HepG2 (cell line): ENCODE measurements around the gene TSNAXIP1. TPM values are rescaled to one million over a fixed set of nuclear protein-coding genes. Genes with fewer than 3 reads are reported as not detected.

Experiments
- ARNT ChIP-seq: fragments of 450-650 bp; IDR thresholded peaks from 2 replicates; pipeline ENCODE4 v1.6.1; 2017
- CCDC6 ChIP-seq: sonication (generic); formaldehyde crosslinking; IDR thresholded peaks from 2 replicates; pipeline ENCODE4 v1.8.1; 2022; ENCODE audit warnings: mild to moderate bottlenecking, missing genetic modification reagents, moderate library complexity
- DNMT1 ChIP-seq: sonication (generic); formaldehyde crosslinking; IDR thresholded peaks from 2 replicates; pipeline ENCODE4 v1.5.1; 2020; ENCODE audit warnings: mild to moderate bottlenecking, missing genetic modification reagents
- DNMT3B ChIP-seq: conservative IDR thresholded peaks from 2 replicates; pipeline ENCODE4 v1.6.1; 2016; ENCODE audit warnings: missing biosample characterization, control low read depth
- EED ChIP-seq: sonication (generic); formaldehyde crosslinking; IDR thresholded peaks from 2 replicates; pipeline ENCODE4 v1.5.0; 2020; ENCODE audit warnings: mild to moderate bottlenecking, missing genetic modification reagents
- FOXJ3 ChIP-seq: sonication (generic); formaldehyde crosslinking; IDR thresholded peaks from 2 replicates; pipeline ENCODE4 v1.4.0; 2020; ENCODE audit warnings: missing genetic modification reagents, mild to moderate bottlenecking, borderline replicate concordance
- GPBP1L1 ChIP-seq: sonication (generic); formaldehyde crosslinking; IDR thresholded peaks from 2 replicates; pipeline ENCODE4 v1.5.0; 2020; ENCODE audit warnings: mild to moderate bottlenecking, missing genetic modification reagents
- KDM6A ChIP-seq: IDR thresholded peaks from 2 replicates; pipeline ENCODE4 v1.6.1; 2016; ENCODE audit warnings: low read depth
- KLF9 ChIP-seq: IDR thresholded peaks from 2 replicates; pipeline ENCODE4 v1.6.1; 2016; ENCODE audit warnings: low read depth
- NFRKB ChIP-seq: fragments of 450-650 bp; IDR thresholded peaks from 2 replicates; pipeline ENCODE4 v1.6.1; 2017
- PBX2 ChIP-seq: IDR thresholded peaks from 2 replicates; pipeline ENCODE4 v1.6.1; 2016; ENCODE audit warnings: control low read depth
- STAT6 ChIP-seq: sonication (generic); formaldehyde crosslinking; IDR thresholded peaks from 2 replicates; pipeline ENCODE4 v1.4.0; 2020; ENCODE audit warnings: missing genetic modification reagents, mild to moderate bottlenecking, borderline replicate concordance
- THAP7 ChIP-seq: sonication (generic); formaldehyde crosslinking; IDR thresholded peaks from 2 replicates; pipeline ENCODE4 v1.8.1; 2023; ENCODE audit warnings: mild to moderate bottlenecking, missing genetic modification reagents
- ZBTB26 ChIP-seq: IDR thresholded peaks from 2 replicates; pipeline ENCODE4 v1.6.1; 2016; ENCODE audit warnings: missing compliant biosample characterization, missing genetic modification reagents, borderline replicate concordance
- ZHX1 ChIP-seq: sonication (generic); formaldehyde crosslinking; IDR thresholded peaks from 2 replicates; pipeline ENCODE4 v1.8.1; 2022; ENCODE audit warnings: low read depth, mild to moderate bottlenecking, missing genetic modification reagents
- ZNF274 ChIP-seq: sonication (generic); formaldehyde crosslinking; IDR thresholded peaks from 2 replicates; pipeline ENCODE4 v1.5.1; 2020; ENCODE audit warnings: mild to moderate bottlenecking, missing genetic modification reagents
- ZNF280D ChIP-seq: sonication (generic); formaldehyde crosslinking; IDR thresholded peaks from 2 replicates; pipeline ENCODE4 v1.5.1; 2020; ENCODE audit warnings: mild to moderate bottlenecking, missing genetic modification reagents
- ZNF629 ChIP-seq: sonication (generic); formaldehyde crosslinking; conservative IDR thresholded peaks from 2 replicates; pipeline ENCODE4 v1.5.0; 2020; ENCODE audit warnings: missing genetic modification reagents
- polyA plus RNA-seq, 8 experiments: library from polyadenylated mRNA; depleted of rRNA in 3 of 8; stranded (reverse) in 7 of 8; unstranded in 1 of 8; fragments of >200 nt; fragmentation: Illumina TruSeq in 4 of 8; extraction: Trizol in 4 of 8; gene quantifications; 2 replicates each; pipeline versions ENCODE4 v1.2.1 to v1.2.3, GENCODE V29; 2011 to 2016; ENCODE audit warnings: low read depth in 4 of 8, missing spikeins in 1 of 8, mixed read lengths in 1 of 8; ENCODE audit not compliant: insufficient read depth in 1 of 8
- total RNA-seq, 5 experiments: library from RNA; depleted of rRNA; stranded (reverse); fragments of >200 nt; fragmentation: Illumina TruSeq; extraction: Trizol; gene quantifications; 2 replicates each; pipeline ENCODE4 v1.2.3, GENCODE V29; 2016; ENCODE audit warnings: low read depth in 1 of 5

Gene TSNAXIP1
- total and polyA plus RNA-seq, 2 of the 13 experiments (the other 11 are each of a cell fraction or from before 2014, with no cell fraction given), result 0.37 to 0.86 TPM

- TF ChIP-seq STAT6 (no peak), PBX2 (no peak), GPBP1L1 (CRISPR knock-in tag) (no peak), ZBTB26 (CRISPR knock-in tag) (no peak), CCDC6 (CRISPR knock-in tag) (no peak), THAP7 (CRISPR knock-in tag) (no peak), ZHX1 (CRISPR knock-in tag) (no peak), EED (CRISPR knock-in tag) (no peak), FOXJ3 (CRISPR knock-in tag) (no peak), DNMT3B (CRISPR knock-in tag) (no peak), KDM6A (no peak), ZNF274 (no peak), DNMT1 (no peak), KLF9 (CRISPR knock-in tag) (no peak; the same call in 1 of the 2 replicates), ARNT (no peak), ZNF280D (no peak), ZNF629 (no peak), NFRKB (no peak)
Observed at GRCh38 chr16:67807148-67807682, 526 bp downstream of the TSNAXIP1 start (continued).
